EL (cell line): ENCODE measurements around the gene LDLRAD1.
"Not testable (repeated sequence)": the region's sequence is repeated elsewhere in the genome, so short reads cannot be mapped to it uniquely, and the experiment has no call there.

ENCODE experiments used
- DNase-seq: peaks from one replicate; pipeline ENCODE4 v3.0.0-alpha.2; 2016

LDLRAD1 gene

DNA sequence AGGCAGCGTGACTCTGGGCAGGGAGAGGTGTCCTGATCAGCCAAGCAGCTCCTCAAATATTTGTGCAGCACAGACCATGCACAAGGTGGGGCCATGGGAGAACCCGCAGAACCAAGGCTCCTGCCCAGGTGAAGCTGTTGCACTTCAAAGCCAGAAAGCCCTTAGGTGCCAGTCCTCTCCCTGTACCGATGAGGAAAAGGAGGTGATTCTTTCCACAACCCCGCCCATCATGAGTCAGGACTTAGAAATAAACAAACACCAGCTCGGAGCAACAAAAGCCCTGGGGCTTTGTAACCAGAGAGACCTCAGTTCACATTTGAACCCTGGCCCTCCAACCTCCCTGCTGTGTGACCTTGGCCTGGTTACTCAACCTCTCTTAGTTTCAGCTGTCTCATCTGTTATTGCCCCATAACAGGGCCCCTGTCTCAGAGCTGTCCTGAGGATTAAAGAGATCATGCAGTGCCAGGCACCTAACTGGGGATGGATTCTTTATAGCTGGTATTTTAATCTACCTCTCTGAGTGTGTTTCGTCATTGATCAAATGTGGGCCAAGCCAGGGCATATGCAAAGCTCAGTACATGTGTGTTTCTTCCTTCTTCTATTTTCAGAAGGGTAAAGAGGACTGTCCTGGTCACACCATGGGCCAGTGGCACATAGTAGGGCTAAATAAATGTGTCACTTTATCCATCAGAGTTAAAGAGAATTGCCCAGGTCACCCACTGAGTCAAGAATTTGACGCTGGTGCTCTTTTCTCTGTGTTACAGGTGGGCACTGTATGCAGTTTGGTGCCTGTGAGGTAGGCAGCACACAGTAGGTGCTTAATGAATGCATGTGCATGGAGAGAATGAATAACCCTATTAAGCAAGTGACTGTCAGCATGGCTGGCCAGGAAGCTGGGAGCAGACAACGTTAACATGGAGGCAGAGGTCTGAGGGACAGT is 1.4 kb downstream of the LDLRAD1 start:
- peak; percentile 50 for DNase-seq

DNA sequence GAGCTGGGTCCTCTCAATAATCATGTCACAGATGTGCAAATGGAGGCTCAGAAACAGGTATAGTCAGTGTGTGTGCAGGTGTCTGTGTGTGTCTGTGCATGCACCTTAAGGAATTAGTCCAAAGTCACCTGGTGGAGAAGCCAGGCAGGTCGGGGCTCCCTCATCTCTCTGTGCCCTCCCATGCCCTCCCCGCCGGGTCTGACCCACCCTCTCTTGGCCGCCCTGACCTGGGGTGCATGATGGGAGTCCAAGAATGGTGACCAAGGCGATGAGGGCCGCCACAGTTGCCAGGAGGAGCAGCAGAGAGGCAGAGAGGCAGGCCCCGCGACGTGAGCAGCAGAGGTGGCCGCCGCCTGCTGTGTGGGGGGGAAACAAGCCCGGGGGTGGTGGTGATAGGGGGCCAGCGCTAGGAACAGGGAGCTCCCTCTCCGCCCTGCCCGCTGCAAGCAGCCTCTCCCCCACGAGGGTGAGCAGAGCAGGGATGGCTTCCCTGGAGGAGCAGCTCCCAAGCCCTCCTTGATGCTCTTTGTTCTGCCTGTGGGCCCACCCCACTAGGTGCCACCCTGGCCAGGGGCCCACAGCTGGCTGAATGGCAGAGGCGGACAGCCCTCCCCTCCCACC is 3.9 kb downstream of the LDLRAD1 start:
- DNase-seq, result no peak

DNA sequence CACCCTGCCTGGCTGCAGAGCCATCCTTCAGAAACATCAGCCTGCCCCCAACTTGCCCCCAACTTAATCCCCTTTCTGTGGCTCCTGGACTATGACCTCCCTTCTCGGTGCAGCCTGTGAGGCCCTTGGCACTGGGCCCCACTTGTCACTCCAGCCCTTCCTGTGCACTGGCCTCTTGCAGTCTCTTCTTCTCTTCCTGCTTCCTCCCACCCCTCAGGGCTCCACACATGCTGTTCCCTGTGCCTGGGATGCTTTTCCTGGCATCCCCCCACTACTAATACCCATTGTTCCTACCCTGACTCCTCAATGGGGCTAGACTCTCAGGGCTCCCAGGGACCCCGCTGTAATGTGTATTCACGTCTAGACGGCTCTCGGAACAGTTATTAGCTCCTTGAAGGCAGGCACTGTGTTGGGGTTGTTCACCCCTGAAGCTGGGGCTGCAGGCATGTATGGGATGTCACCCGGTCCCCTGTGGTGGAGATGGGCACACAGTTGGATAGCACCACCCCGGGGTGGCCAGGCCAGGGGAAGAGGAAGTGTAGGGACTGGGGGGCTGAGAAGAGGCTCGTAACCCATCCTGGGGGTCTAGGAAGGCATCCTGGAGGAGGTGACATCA is 4.5 kb downstream of the LDLRAD1 start:
- DNase-seq, result no peak

- no peak for DNase-seq
Measured at GRCh38 chr1:54012863-54013262, 5.1 kb downstream of the LDLRAD1 start.

DNA sequence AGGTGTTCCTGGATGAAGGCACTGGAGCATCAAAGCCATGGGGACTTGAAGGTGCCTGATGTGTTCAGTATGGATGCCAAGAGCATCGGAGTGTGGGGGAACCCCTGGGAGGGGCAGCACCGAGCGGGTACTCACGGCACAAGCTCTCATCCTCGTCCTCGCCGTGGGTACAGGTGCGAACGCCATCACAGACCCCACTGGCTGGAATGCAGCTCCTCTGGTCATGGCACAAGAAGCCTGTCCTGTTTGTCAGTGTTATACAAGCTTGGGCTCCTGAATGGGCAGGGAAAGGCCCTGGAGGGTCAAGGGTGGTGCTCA is 6.0 kb downstream of the LDLRAD1 start:
- no peak for DNase-seq

DNA sequence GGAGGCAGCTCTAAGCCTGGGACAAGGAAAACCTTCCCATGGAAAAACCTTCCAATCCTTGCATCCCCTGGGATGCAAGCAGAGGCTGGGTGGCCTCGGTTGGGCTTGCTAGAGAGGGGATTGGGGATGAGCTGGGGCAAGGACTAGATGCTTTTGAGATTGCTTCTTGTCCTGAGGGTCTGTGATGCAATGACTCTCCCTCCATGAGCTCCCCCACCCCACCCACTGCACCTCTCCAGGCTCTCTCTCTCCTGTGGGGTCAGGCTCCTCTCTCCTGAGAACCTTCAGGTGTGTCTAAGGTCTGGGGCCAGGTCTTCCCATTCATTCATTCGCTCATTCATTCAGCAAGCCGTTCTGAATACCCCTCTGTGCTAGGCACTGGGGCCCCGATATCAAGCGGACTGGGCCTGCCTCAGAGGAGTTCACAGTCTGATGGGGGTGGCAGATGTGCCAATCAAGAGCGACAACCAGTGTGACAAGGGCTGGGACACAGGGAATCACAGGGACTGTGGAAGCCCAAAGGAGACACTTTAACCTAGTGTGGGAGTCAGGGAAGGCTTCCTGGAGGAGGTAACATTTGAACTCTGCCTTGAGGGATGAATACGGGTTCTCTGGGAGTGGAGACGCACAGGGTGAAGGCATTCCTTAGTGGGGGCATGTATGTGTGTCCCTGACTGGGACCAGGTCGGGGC is 6.5 kb downstream of the LDLRAD1 start:
- no peak for DNase-seq

GRCh38 chr1:54010415-54011117 is 7.4 kb downstream of the LDLRAD1 start:
- DNase-seq, result no peak

DNA sequence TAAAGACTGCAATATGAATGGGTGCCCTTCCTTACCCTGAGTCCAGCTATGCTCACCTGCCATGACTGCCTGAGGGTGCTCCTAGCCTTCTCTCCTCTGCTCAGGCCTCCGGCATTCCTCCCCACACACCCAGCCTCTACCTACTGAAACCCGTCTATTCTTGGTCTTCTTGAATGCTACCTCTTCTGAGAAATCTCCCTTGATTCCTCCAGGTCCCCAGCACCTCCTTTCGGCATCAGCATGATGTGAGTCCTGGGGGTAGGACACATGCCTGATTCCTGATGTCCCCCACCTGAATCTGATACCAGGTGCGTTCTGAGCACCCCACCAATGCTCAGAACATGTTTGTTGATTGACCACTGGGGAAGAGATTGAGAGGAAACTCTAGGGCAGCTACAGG is 8.6 kb downstream of the LDLRAD1 start:
- DNase-seq, result no peak

DNA sequence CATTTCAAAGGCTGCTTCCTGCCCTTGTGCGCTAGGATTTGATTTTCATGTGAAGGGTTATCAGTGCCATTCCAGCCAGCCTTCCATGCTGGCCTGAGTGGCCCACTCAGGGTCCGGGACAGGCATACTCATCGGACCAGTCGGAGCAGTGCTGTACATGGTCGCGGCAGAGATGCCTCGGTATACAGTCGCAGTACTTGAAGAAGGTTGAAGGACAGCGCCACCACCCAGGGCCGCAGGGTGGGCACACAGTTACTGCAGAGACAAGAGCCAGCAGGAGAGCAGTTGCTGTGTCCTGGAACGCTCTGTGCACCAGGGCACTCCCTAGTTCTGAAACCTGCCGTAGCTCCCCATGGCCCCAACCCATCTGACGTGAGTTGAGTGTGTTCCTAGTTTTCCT is 9.1 kb downstream of the LDLRAD1 start:
- no peak for DNase-seq

DNA sequence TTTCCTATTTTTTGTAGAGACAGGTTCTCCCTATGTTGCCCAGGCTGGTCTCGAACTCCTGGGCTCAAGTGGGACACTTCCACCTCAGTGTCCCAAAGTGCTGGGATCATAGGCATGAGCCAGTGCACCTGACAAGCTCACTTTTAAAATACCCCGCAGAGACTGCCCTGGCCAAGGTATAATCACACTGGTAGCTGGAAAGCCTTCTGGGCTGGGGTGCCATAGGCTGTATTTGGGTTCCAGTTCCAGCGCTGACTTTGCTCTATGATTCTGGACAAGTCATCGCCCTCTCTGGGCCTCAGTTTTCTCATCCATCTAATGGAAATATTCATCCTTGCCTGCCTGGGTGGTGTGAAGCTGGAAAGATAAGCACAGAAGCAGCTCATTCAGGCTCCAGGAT is 10.4 kb downstream of the LDLRAD1 start:
- no peak for DNase-seq

DNA sequence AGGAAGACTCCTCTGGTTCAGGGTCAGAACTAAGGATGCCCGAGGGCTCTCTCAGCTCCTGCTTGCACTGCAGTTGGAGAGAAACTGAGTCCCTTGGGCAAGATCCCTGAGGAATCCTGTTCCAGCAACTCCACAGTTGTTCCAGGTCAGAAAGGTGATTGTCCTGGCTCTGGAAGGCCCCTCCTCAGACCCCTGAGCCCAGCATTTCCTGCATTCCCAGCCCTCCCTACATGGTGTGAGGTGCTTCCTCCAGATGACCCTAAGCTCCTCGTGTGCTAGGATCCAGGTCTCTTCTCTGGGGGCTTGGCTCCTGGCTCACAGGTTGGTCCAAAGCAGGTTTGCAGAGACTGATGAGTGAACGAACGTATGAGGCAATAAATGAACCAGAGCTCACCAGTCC is 11.5 kb downstream of the LDLRAD1 start:
- DNase-seq, result no peak

GRCh38 chr1:54004481-54005049 is 13.4 kb downstream of the LDLRAD1 start:
- DNase-seq, result no peak

- DNase-seq, result not testable (repeated sequence)
Measured at GRCh38 chr1:54003750-54004480, 14.1 kb downstream of the LDLRAD1 start.

- no peak for DNase-seq
Measured at GRCh38 chr1:54003249-54003646, 14.7 kb downstream of the LDLRAD1 start.

- DNase-seq, result no peak
Measured at GRCh38 chr1:54002544-54003248, 15.3 kb downstream of the LDLRAD1 start.

DNA sequence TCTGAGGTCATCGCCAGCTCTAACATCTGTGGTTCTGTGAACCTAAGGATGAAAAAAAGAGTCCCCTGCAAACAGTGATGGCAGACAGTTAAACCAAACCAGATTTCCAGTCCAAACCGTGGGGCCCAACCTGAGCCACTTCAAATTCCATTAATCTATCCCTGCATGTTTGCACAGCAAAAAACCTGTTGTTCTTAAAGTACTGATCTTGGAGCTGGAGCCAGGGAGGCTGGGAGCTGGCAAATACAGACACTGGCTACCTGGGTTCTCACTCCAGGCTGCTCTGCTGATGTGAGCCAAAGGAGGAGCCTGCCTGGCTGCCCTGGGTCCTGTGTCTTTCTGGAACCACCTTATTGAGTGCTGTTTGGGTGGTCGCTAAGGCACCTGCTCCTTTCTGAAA is 16.4 kb downstream of the LDLRAD1 start:
- DNase-seq, result no peak

DNA sequence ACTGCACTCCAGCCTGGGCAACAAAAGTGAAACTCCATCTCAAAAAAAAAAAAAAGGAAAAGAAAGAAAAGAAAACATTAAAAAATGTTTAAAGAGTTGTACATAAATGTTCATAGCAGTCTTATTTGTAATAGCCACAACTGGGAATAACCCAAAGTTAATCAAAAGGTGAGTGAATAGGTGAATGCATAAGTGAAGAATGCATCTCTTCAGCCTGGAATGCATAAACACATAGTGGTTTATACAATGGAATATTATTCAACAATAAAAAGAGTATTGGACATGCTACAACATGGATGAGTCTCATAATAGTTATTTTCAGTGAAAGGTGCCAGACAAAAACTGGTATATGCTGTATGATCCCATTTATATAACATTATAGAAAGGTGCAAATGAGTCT is 18.1 kb downstream of the LDLRAD1 start:
- no peak for DNase-seq

DNA sequence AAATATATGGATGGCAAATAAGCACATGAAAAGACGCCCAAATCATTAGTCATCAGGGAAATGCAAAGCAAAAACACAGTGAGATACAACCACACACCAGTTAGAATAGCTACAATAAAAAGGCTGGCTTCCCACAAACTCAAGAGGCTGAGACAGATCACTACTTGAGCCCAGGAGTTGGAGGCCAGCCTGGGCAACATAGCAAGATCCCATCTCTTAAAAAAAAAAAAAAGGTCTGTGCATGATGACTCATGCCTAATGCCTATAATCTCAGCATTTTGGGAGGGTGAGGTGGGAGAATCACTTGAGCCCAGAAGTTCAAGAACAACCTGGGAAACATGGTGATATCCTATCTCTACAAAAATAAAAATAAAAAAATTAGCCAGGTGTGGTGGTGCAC is 19.8 kb downstream of the LDLRAD1 start:
- DNase-seq, result no peak

DNA sequence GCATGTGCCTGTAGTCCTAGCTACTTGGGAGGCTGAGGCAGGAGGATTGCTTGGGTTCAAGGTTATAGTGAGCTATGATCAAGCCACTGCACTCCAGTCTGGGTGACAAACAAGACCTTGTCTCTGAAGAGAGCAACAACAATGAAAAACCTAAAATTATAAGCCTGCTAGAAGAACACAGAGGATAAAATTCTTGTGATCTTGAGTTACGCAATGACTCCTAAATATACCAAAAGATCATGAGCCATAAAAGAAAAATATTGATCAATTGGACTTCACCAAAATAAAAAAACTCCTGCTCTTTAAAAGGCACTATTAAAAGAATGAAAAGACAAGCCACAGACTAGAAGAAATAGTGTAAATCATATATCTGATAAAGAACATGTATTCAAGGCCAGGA is 22.3 kb downstream of the LDLRAD1 start:
- no peak for DNase-seq

DNA sequence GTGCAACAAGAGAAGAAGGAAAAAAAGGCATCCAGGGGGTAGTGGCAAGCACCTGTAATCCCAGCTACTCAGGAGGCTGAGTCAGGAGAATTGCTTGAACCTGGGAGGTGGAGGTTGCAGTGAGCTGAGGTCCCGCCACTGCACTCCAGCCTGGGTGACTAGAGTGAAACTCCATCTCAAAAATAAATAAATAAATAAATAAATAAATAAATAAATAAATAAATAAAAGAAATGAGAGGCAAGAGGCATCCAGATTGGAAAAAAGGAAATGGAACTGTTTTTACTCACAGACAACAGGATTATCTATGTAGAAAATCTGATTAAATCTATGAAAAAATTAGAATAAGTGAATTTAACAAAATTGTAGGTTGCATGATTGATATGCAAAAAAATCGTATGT is 23.5 kb downstream of the LDLRAD1 start:
- DNase-seq, result not testable (repeated sequence)
